Gastroesophageal sphincter (tissue), 3 donors: Measurements from ENCODE around the gene CDCA7L.

Source experiments
- POLR2A ChIP-seq, 2 donors: fragments of 450-650 bp; IDR thresholded peaks; one replicate each; pipeline ENCODE4 v1.6.1; 2017; ENCODE audit warnings: antibody characterized with exemption in 2 of 2, mild to moderate bottlenecking in 2 of 2, moderate library complexity in 1 of 2
- TF ChIP-seq, protein P1 (sequence below), 4 experiments: fragments of 200-600 bp in 2 of 4; fragments of 450-650 bp in 2 of 4; sonication (generic) in 1 of 4; IDR thresholded peaks; one replicate each; pipeline ENCODE4 v1.5.1; 2017 to 2019; ENCODE audit warnings: antibody characterized with exemption in 4 of 4, mild to moderate bottlenecking in 2 of 4, moderate library complexity in 2 of 4

DNA sequence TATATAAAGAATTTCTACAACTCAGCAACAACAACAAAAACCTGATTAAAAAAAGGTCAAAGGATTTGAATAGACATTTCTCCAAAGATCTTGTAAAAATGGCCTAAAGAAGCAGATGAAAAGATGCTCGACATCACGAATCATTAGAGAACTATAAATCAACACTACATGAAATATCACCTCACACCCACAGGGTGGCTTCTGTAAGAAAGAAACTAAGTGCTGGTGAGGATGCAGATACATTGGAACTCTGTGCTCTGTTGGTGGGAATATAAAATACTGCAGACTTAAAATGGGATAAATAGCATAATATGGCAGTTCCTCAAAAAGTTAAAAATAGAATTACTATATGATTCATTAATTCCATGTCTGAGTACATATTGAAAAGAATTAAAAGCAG lies 38.3 kb upstream of the CDCA7L start:
- TF ChIP-seq, protein P1, sequence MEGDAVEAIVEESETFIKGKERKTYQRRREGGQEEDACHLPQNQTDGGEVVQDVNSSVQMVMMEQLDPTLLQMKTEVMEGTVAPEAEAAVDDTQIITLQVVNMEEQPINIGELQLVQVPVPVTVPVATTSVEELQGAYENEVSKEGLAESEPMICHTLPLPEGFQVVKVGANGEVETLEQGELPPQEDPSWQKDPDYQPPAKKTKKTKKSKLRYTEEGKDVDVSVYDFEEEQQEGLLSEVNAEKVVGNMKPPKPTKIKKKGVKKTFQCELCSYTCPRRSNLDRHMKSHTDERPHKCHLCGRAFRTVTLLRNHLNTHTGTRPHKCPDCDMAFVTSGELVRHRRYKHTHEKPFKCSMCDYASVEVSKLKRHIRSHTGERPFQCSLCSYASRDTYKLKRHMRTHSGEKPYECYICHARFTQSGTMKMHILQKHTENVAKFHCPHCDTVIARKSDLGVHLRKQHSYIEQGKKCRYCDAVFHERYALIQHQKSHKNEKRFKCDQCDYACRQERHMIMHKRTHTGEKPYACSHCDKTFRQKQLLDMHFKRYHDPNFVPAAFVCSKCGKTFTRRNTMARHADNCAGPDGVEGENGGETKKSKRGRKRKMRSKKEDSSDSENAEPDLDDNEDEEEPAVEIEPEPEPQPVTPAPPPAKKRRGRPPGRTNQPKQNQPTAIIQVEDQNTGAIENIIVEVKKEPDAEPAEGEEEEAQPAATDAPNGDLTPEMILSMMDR (IDR thresholded peaks at IDR 0.05) = no peak
- no peak for TF ChIP-seq POLR2A (IDR thresholded peaks at IDR 0.05)
